Measurements from ENCODE around the gene PSPN.
"Not testable (repeated sequence)": the region's sequence is repeated elsewhere in the genome, so short reads cannot be mapped to it uniquely, and the experiment has no call there.

Gene PSPN

GRCh38 chr19:6372594-6373095, 3.1 kb downstream of the PSPN start, which contains the start of gene ALKBH7:
ALKBH7 (plus strand) TSS chr19:6372794; CDS start chr19:6372821, 27 bp downstream.
- peak; percentile 98 for DNase-seq (ENCODE audit: low read depth)
- TF ChIP-seq POLR2A (IDR thresholded peaks at IDR 0.05; ENCODE audit: extremely low read depth, insufficient read length) (peak; percentile 38), MAX (IDR thresholded peaks at IDR 0.05; ENCODE audit: low read depth, low read length) (no peak)
- peak within 1 kb of the TSS; percentile 57 for H3K4me3 ChIP-seq (ENCODE audit: low read depth, low read length)

DNA sequence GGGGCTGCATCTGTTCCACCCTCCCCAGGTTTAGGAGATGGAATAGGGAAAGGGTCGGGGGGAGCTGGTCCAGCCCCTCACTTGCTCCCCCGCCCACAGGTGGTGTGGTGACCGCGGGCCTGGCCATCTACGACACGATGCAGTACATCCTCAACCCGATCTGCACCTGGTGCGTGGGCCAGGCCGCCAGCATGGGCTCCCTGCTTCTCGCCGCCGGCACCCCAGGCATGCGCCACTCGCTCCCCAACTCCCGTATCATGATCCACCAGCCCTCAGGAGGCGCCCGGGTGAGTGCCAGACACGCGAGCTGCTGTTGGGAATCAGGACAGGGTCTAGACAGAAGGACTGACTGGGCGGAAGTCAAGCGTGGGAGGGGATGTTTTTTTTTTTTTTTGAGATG, 11.4 kb downstream of the PSPN start:
- no peak for TF ChIP-seq MAX (IDR thresholded peaks at IDR 0.05; ENCODE audit: low read depth, low read length)
- no peak for TF ChIP-seq CTCF (IDR thresholded peaks at IDR 0.05; ENCODE audit: low read depth, low read length)
- no peak overlapping the region for H3K4me3 ChIP-seq (ENCODE audit: low read depth, low read length)
- no peak for DNase-seq (ENCODE audit: low read depth)

GRCh38 chr19:6362351-6362801, 13.4 kb downstream of the PSPN start:
- no peak for DNase-seq (ENCODE audit: low read depth)
- TF ChIP-seq CTCF (IDR thresholded peaks at IDR 0.05; ENCODE audit: low read depth, low read length) (no peak), MAX (IDR thresholded peaks at IDR 0.05; ENCODE audit: low read depth, low read length) (no peak), POLR2A (IDR thresholded peaks at IDR 0.05; ENCODE audit: extremely low read depth, insufficient read length) (no peak), MYC (IDR thresholded peaks at IDR 0.05; ENCODE audit: low read depth, low read length) (no peak)

GRCh38 chr19:6362027-6362350, 13.7 kb downstream of the PSPN start:
- TF ChIP-seq POLR2A (IDR thresholded peaks at IDR 0.05; ENCODE audit: extremely low read depth, insufficient read length) = no peak
- no peak for TF ChIP-seq CTCF (IDR thresholded peaks at IDR 0.05; ENCODE audit: low read depth, low read length)
- TF ChIP-seq MAX (IDR thresholded peaks at IDR 0.05; ENCODE audit: low read depth, low read length) = no peak
- no peak for TF ChIP-seq MYC (IDR thresholded peaks at IDR 0.05; ENCODE audit: low read depth, low read length)
- no peak for DNase-seq (ENCODE audit: low read depth)
- peak overlapping the region; percentile 69 for H3K4me3 ChIP-seq (ENCODE audit: low read depth, low read length)

More at GRCh38 chr19:6362351-6362801, 13.4 kb downstream of the PSPN start:
- H3K4me3 ChIP-seq (ENCODE audit: low read depth, low read length) = peak overlapping the region; percentile 69

GRCh38 chr19:6360857-6361216, 14.9 kb downstream of the PSPN start:
- DNase-seq (ENCODE audit: low read depth) = not testable (repeated sequence)
- peak overlapping the region; percentile 50 for H3K4me3 ChIP-seq (ENCODE audit: low read depth, low read length)

- not testable (repeated sequence) for DNase-seq (ENCODE audit: low read depth); H3K4me3 ChIP-seq (ENCODE audit: low read depth, low read length)
Measured at GRCh38 chr19:6360445-6360844, 15.3 kb downstream of the PSPN start.

DNA sequence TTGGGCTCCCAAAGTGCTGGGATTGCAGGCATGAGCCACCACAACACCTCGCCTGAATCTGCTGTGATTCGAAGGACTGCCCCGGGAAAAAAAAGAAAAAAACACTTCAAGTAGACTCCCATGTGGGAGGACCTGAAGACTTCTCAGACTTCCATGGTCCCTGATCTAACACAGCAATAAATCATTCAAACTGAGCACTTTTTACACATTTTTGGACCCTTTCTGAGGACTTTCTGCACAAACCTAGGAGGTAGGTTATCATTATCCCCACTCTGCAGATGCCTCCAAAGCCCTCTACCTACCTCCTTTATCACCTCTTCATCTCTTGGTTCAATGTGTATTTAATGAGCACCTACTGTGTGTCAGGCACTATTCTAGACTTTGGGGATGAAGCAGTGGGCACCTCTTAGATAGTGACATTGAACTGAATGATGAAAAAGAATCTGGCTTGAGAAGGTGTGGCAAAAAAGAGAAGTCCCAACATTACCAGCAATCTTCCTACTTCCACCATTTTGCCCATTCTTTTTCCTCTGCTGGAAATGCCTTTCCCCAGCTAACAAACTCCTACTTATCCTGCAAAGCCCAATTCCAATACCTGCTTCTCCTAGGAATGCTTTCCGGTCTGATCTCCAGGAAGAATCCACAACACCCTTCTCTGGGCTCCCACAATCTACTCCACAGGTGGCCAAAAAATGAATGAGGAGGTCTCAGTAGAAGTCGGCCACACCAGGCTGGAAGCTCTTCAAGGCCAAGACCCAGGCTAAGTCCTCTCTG, 16.0 kb downstream of the PSPN start:
- no peak overlapping the region for H3K4me3 ChIP-seq (ENCODE audit: low read depth, low read length)
- DNase-seq (ENCODE audit: low read depth) = no peak
- TF ChIP-seq MAX (IDR thresholded peaks at IDR 0.05; ENCODE audit: low read depth, low read length) (no peak), MYC (IDR thresholded peaks at IDR 0.05; ENCODE audit: low read depth, low read length) (no peak), POLR2A (IDR thresholded peaks at IDR 0.05; ENCODE audit: extremely low read depth, insufficient read length) (no peak), CTCF (IDR thresholded peaks at IDR 0.05; ENCODE audit: low read depth, low read length) (no peak)

All from NB4 (cell line).